ENCODE measurements around the gene FIBIN.

GRCh38 chr11:27039873-27040272 is 46.0 kb downstream of the FIBIN start:
- TF ChIP-seq, protein P1, sequence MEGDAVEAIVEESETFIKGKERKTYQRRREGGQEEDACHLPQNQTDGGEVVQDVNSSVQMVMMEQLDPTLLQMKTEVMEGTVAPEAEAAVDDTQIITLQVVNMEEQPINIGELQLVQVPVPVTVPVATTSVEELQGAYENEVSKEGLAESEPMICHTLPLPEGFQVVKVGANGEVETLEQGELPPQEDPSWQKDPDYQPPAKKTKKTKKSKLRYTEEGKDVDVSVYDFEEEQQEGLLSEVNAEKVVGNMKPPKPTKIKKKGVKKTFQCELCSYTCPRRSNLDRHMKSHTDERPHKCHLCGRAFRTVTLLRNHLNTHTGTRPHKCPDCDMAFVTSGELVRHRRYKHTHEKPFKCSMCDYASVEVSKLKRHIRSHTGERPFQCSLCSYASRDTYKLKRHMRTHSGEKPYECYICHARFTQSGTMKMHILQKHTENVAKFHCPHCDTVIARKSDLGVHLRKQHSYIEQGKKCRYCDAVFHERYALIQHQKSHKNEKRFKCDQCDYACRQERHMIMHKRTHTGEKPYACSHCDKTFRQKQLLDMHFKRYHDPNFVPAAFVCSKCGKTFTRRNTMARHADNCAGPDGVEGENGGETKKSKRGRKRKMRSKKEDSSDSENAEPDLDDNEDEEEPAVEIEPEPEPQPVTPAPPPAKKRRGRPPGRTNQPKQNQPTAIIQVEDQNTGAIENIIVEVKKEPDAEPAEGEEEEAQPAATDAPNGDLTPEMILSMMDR (IDR thresholded peaks at IDR 0.05 in 8 of 11, conservative IDR thresholded peaks at IDR 0.05 in 3 of 11), result no peak
- TF ChIP-seq POLR2AphosphoS5 (IDR thresholded peaks at IDR 0.05), result no peak
- no peak for TF ChIP-seq POLR2A (IDR thresholded peaks at IDR 0.05)
